Vagina (tissue), 2 donors: Measurements from ENCODE around the gene SMIM31. TPM values are rescaled to one million over a fixed set of nuclear protein-coding genes. Genes with fewer than 3 reads are reported as not detected.

Experiments
- DNase-seq, 2 donors: peaks; one replicate each; pipeline ENCODE4 v3.0.0-alpha.2; 2017; ENCODE audit errors: extremely low spot score in 2 of 2
- H3K27ac ChIP-seq: fragments of 200-600 bp; sonication (generic); one replicate; pipeline ENCODE4 v1.5.1; 2019
- H3K27me3 ChIP-seq: fragments of 200-600 bp; sonication (generic); one replicate; pipeline ENCODE4 v1.5.1; 2019
- H3K36me3 ChIP-seq, 2 donors: fragments of 200-600 bp; sonication (generic); one replicate each; pipeline ENCODE4 v1.5.1; 2017 to 2019
- H3K4me1 ChIP-seq: fragments of 200-600 bp; sonication (generic); one replicate; pipeline ENCODE4 v1.5.1; 2019
- H3K4me3 ChIP-seq, 2 donors: fragments of 200-600 bp; sonication (generic); 1 replicate in 1 of 2; 2 replicates in 1 of 2; pipeline ENCODE4 v1.5.1; 2016 to 2019
- H3K9me3 ChIP-seq: fragments of 200-600 bp; sonication (generic); one replicate; pipeline ENCODE4 v1.5.1; 2019
- POLR2A ChIP-seq, 2 donors: fragments of 450-650 bp; IDR thresholded peaks; one replicate each; pipeline ENCODE4 v1.6.1; 2017; ENCODE audit warnings: antibody characterized with exemption in 2 of 2, mild to moderate bottlenecking in 2 of 2, moderate library complexity in 2 of 2
- POLR2AphosphoS5 ChIP-seq, 2 donors: sonication (generic); formaldehyde crosslinking; IDR thresholded peaks; one replicate each; pipeline ENCODE4 v1.9.0; 2017; ENCODE audit warnings: antibody characterized with exemption in 2 of 2, mild to moderate bottlenecking in 2 of 2, low read depth in 1 of 2; ENCODE audit not compliant: insufficient read depth in 1 of 2
- intact Hi-C: fragments of 100-400 bp; cut with DNase I; formaldehyde crosslinking; loops from one replicate; pipeline ENCODE4 v1.15.1; 2023
- total RNA-seq: library from RNA; depleted of rRNA; stranded (reverse); fragments of >200 nt; gene quantifications from one replicate; pipeline ENCODE4 v1.2.3, GENCODE V29; 2016
- TF ChIP-seq, protein P1 (sequence below), 3 experiments: fragments of 450-650 bp in 2 of 3; fragments of 200-600 bp in 1 of 3; sonication (generic) in 1 of 3; IDR thresholded peaks; one replicate each; pipeline ENCODE4 v1.5.1; 2017 to 2019; ENCODE audit warnings: antibody characterized with exemption in 3 of 3, mild to moderate bottlenecking in 2 of 3, moderate library complexity in 2 of 3

SMIM31 gene
- total RNA-seq, 1 donor from 2014 or later: not detected

DNA sequence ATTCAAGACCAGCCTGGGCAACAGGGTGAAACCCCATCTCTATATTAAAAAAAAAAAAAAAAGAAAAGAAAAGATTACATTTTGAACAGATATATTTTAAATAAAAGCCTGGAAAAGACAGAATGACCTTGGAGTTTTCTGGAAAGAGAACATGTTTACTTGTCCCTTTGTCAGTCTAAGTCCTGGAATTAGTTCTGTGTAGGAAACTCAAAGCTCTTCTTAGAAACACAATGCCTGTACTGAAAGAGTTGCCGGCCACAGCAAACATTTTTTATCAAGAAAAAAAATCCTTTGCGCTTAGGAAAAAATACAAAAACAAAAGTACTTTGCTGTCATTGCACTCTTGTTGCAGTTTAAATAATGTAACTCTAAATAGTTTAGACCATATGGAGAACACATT lies 59.6 kb downstream of the SMIM31 start:
- intact Hi-C loops: no loop called here
- TF ChIP-seq POLR2A (IDR thresholded peaks at IDR 0.05) (no peak), POLR2AphosphoS5 (IDR thresholded peaks at IDR 0.05; ENCODE audit: insufficient read depth in 1 of 2, low read depth in 1 of 2) (no peak)
- TF ChIP-seq, protein P1, sequence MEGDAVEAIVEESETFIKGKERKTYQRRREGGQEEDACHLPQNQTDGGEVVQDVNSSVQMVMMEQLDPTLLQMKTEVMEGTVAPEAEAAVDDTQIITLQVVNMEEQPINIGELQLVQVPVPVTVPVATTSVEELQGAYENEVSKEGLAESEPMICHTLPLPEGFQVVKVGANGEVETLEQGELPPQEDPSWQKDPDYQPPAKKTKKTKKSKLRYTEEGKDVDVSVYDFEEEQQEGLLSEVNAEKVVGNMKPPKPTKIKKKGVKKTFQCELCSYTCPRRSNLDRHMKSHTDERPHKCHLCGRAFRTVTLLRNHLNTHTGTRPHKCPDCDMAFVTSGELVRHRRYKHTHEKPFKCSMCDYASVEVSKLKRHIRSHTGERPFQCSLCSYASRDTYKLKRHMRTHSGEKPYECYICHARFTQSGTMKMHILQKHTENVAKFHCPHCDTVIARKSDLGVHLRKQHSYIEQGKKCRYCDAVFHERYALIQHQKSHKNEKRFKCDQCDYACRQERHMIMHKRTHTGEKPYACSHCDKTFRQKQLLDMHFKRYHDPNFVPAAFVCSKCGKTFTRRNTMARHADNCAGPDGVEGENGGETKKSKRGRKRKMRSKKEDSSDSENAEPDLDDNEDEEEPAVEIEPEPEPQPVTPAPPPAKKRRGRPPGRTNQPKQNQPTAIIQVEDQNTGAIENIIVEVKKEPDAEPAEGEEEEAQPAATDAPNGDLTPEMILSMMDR (IDR thresholded peaks at IDR 0.05): no peak
- no peaks in the 10 kb centered on the region for H3K36me3 ChIP-seq
- H3K9me3 ChIP-seq: no peaks in the 10 kb centered on the region
- H3K4me3 ChIP-seq: no peak overlapping the region
- no peak overlapping the region for H3K27ac ChIP-seq
- no peaks in the 10 kb centered on the region for H3K27me3 ChIP-seq
- DNase-seq: no peak
- H3K4me1 ChIP-seq: no peaks in the 10 kb centered on the region

DNA sequence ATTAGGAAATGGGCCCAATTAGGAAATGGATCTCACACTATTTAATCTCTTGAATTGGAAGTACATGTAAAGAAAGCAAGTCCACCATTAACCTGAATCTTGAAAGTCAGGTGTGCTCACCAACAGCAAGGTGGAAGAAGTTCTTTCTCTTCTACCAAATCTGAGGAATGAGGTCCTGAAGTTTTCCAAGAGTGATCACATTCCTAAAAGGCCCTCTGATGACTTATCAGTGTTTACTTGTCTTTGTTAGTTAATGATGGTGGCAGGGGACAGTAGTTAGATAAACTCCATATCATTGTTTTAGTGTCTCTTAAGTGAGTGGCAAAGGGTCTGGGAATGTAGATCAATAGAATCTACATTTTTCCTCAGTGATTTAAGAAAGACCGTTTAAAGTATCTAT lies 61.8 kb downstream of the SMIM31 start:
- Histone ChIP-seq H3K27me3 (no peaks in the 10 kb centered on the region), H3K4me3 (no peak overlapping the region), H3K4me1 (no peaks in the 10 kb centered on the region), H3K36me3 (no peaks in the 10 kb centered on the region), H3K27ac (no peak overlapping the region), H3K9me3 (no peaks in the 10 kb centered on the region)
- TF ChIP-seq POLR2A (IDR thresholded peaks at IDR 0.05) (no peak), POLR2AphosphoS5 (IDR thresholded peaks at IDR 0.05; ENCODE audit: insufficient read depth in 1 of 2, low read depth in 1 of 2) (no peak)
- TF ChIP-seq, protein P1 (IDR thresholded peaks at IDR 0.05): no peak
- DNase-seq: no peak
- intact Hi-C loops: no loop called here

DNA sequence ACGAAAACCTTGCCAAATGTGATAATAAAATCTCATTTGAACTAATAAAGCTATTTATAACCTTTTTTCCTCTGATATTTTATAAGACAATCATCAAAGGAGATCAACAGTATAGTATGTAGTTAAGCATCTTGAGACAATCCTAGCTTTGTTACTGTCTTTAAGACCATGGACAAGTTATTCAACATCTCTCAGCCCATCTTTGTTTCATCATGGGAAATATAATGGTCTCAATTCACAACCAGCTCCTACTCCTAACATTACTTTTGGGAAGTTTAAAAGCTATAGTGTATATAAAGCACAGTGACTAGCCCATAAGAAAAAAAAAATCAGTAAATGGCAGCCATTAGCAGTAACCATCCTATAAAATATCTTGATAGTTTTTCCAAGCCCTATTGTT lies 65.4 kb downstream of the SMIM31 start:
- H3K4me3 ChIP-seq: no peak overlapping the region
- no peak for TF ChIP-seq POLR2AphosphoS5 (IDR thresholded peaks at IDR 0.05; ENCODE audit: insufficient read depth in 1 of 2, low read depth in 1 of 2)
- TF ChIP-seq, protein P1 (IDR thresholded peaks at IDR 0.05): no peak
- TF ChIP-seq POLR2A (IDR thresholded peaks at IDR 0.05): no peak
- H3K9me3 ChIP-seq: no peaks in the 10 kb centered on the region
- H3K27me3 ChIP-seq: no peaks in the 10 kb centered on the region
- no peaks in the 10 kb centered on the region for H3K4me1 ChIP-seq
- DNase-seq: no peak
- no peaks in the 10 kb centered on the region for H3K36me3 ChIP-seq
- intact Hi-C loops: no loop called here
- H3K27ac ChIP-seq: no peak overlapping the region

DNA sequence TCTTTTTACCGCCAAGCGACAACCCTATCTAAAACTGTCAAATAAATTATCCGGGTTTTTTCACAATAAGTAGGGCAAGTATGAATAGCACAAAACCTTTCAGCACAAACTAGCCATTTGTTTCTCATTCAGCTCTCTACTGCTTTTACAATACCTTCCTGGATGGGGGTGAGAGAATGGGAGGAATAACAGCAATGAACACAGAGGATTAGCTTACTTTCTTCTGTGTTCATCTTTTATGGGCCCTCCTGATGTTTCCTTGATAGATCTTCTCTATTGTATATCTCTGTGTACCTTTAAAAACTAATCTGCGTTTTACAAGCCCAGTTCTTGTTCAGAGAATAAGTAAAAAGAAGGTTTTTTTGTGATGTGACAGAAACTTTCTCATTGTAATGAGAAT lies 67.8 kb downstream of the SMIM31 start:
- H3K4me3 ChIP-seq: no peak overlapping the region
- intact Hi-C loops: no loop called here
- H3K4me1 ChIP-seq: no peaks in the 10 kb centered on the region
- no peak overlapping the region for H3K27ac ChIP-seq
- DNase-seq: no peak
- H3K36me3 ChIP-seq: no peaks in the 10 kb centered on the region
- TF ChIP-seq, protein P1 (IDR thresholded peaks at IDR 0.05): no peak
- no peak for TF ChIP-seq POLR2AphosphoS5 (IDR thresholded peaks at IDR 0.05; ENCODE audit: insufficient read depth in 1 of 2, low read depth in 1 of 2)
- no peak for TF ChIP-seq POLR2A (IDR thresholded peaks at IDR 0.05)
- no peaks in the 10 kb centered on the region for H3K9me3 ChIP-seq
- no peaks in the 10 kb centered on the region for H3K27me3 ChIP-seq

DNA sequence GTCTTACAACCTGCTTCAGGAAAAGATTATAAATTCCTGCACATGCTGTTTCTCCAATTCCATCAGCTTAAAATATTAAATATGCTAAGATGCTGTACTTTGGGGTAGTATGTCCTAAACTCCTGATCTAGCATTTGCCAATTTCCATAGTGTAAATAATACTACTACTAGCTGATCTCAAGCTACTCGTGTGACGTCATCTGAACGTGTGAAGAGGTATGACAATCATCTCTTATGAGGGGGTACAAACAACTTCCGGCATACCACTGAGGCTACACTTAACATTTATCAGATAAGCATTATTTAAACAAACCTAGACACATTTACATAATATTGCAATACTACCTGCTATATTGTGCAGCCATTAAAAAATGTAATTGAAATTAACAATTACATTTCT lies 70.7 kb downstream of the SMIM31 start:
- H3K27me3 ChIP-seq: no peaks in the 10 kb centered on the region
- no peak overlapping the region for H3K4me3 ChIP-seq
- H3K9me3 ChIP-seq: no peaks in the 10 kb centered on the region
- no peaks in the 10 kb centered on the region for H3K36me3 ChIP-seq
- H3K4me1 ChIP-seq: no peaks in the 10 kb centered on the region
- H3K27ac ChIP-seq: no peak overlapping the region
- intact Hi-C loops: no loop called here
- TF ChIP-seq POLR2A (IDR thresholded peaks at IDR 0.05): no peak
- no peak for TF ChIP-seq POLR2AphosphoS5 (IDR thresholded peaks at IDR 0.05; ENCODE audit: insufficient read depth in 1 of 2, low read depth in 1 of 2)
- TF ChIP-seq, protein P1 (IDR thresholded peaks at IDR 0.05): no peak
- DNase-seq: no peak
